ENCODE measurements around the gene RPRD1B.

- TF ChIP-seq REST (IDR thresholded peaks at IDR 0.05; ENCODE audit: unreplicated experiment) = no peak
- TF ChIP-seq CTCF (conservative IDR thresholded peaks at IDR 0.05; ENCODE audit: low read depth in 2 of 2) = no peak
- no peak for TF ChIP-seq EZH2phosphoT487 (IDR thresholded peaks at IDR 0.05; ENCODE audit: unreplicated experiment)
- TF ChIP-seq STAT1 (IDR thresholded peaks at IDR 0.05; ENCODE audit: unreplicated experiment) = no peak
- no peak for TF ChIP-seq EZH2 (IDR thresholded peaks at IDR 0.05; ENCODE audit: low read depth, unreplicated experiment)
- no peak for TF ChIP-seq NANOG (IDR thresholded peaks at IDR 0.05; ENCODE audit: borderline replicate concordance)
- no peak for TF ChIP-seq ZNF114 (CRISPR knock-in tag; IDR thresholded peaks at IDR 0.05)
- TF ChIP-seq POLR2AphosphoS5 (IDR thresholded peaks at IDR 0.05; ENCODE audit: low read depth) = no peak
- TF ChIP-seq JUNB (IDR thresholded peaks at IDR 0.05; ENCODE audit: unreplicated experiment) = no peak
- no peak for TF ChIP-seq CREB1 (CRISPR knock-in tag; IDR thresholded peaks at IDR 0.05; ENCODE audit: low read depth)
- TF ChIP-seq ZNF331 (CRISPR knock-in tag; IDR thresholded peaks at IDR 0.05; ENCODE audit: low read depth) = no peak
- no peak for TF ChIP-seq ETS1 (IDR thresholded peaks at IDR 0.05)
- TF ChIP-seq ZNF462 (CRISPR knock-in tag; IDR thresholded peaks at IDR 0.05) = no peak
These were observed 98.8 kb downstream of the RPRD1B start for GRCh38 chr20:38132156-38132909.
